GM11168 (cell line): ENCODE data around the gene OR51I2.

Experiments used
- in situ Hi-C: fragments of 300-500 bp; cut with MboI; formaldehyde crosslinking; loops from one replicate; pipeline ENCODE4 v1.12.0; 2022; ENCODE audit warnings: low sequenced_read_pairs; ENCODE audit not compliant: unreplicated experiment

The OR51I2 gene

GRCh38 chr11:5449023-5449422 is at the start of gene OR51I2:
Gene OR51I2 (plus strand): TSS chr11:5449323. CDS start chr11:5453489, 4,166 bp downstream.
- in situ Hi-C loops, result no loop called here

- in situ Hi-C loops, result no loop called here
Measured at GRCh38 chr11:5405173-5405572, 44.0 kb upstream of the OR51I2 start.

GRCh38 chr11:5420993-5421392 is 28.1 kb upstream of the OR51I2 start:
- in situ Hi-C loops, result no loop called here

- in situ Hi-C loops, result no loop called here
Measured at GRCh38 chr11:5421811-5422210, 27.3 kb upstream of the OR51I2 start, which contains the start of gene OR51Q1. Gene OR51Q1 (plus strand): TSS chr11:5422111. CDS start chr11:5422201, 90 bp downstream.

GRCh38 chr11:5423131-5423530 is 26.0 kb upstream of the OR51I2 start:
- in situ Hi-C loops, result no loop called here

GRCh38 chr11:5441414-5441813 is 7.7 kb upstream of the OR51I2 start, which contains the start of gene OR51I1:
Gene OR51I1 (minus strand): TSS chr11:5441514. CDS start chr11:5441514, 0 bp downstream.
- in situ Hi-C loops, result no loop called here

- in situ Hi-C loops, result no loop called here
Measured at GRCh38 chr11:5443835-5444393, 5.2 kb upstream of the OR51I2 start.

- in situ Hi-C loops, result no loop called here
Measured at GRCh38 chr11:5449432-5449831, 309 bp downstream of the OR51I2 start.

- in situ Hi-C loops, result no loop called here
Measured at GRCh38 chr11:5460983-5461621, 12.0 kb downstream of the OR51I2 start.

GRCh38 chr11:5467527-5467926 is 18.4 kb downstream of the OR51I2 start:
- in situ Hi-C loops, result no loop called here

GRCh38 chr11:5473921-5474320 is 24.8 kb downstream of the OR51I2 start:
- in situ Hi-C loops, result no loop called here

GRCh38 chr11:5476186-5476819 is 27.2 kb downstream of the OR51I2 start:
- in situ Hi-C loops, result loop anchor here (25.0 kb wide), 1 partner anchor 336 kb away; the partner anchor contains the start of gene OR52N2

- in situ Hi-C loops, result loop anchor here (25.0 kb wide), 1 partner anchor 326 kb away; the partner anchor contains the start of gene OR52N2
Measured at GRCh38 chr11:5486003-5486402, 36.9 kb downstream of the OR51I2 start.

GRCh38 chr11:5486421-5486820 is 37.3 kb downstream of the OR51I2 start:
- in situ Hi-C loops, result loop anchor here (25.0 kb wide), 1 partner anchor 326 kb away; the partner anchor contains the start of gene OR52N2

- in situ Hi-C loops, result loop anchor here (25.0 kb wide), 1 partner anchor 324 kb away; the partner anchor contains the start of gene OR52N2
Measured at GRCh38 chr11:5488385-5488784, 39.3 kb downstream of the OR51I2 start, which contains the start of gene OR52D1. Gene OR52D1 (plus strand): TSS chr11:5488685. CDS start chr11:5488707, 22 bp downstream.

- in situ Hi-C loops, result loop anchor here (25.0 kb wide), 1 partner anchor 323 kb away; the partner anchor contains the start of gene OR52N2
Measured at GRCh38 chr11:5488798-5489399, 39.8 kb downstream of the OR51I2 start.

- in situ Hi-C loops, result loop anchor here (25.0 kb wide), 1 partner anchor 323 kb away; the partner anchor contains the start of gene OR52N2
Measured at GRCh38 chr11:5489576-5490357, 40.6 kb downstream of the OR51I2 start.

- in situ Hi-C loops, result loop anchor here (25.0 kb wide), 1 partner anchor 313 kb away; the partner anchor contains the start of gene OR52N2
Measured at GRCh38 chr11:5499671-5500070, 50.5 kb downstream of the OR51I2 start.

GRCh38 chr11:5500393-5500801 is 51.3 kb downstream of the OR51I2 start:
- in situ Hi-C loops, result no loop called here
